MM.1S (cell line): ENCODE results near the gene HOXA13.

Experiments
- EZH2phosphoT487 ChIP-seq: fragments of 300-600 bp; sonication (generic); IDR thresholded peaks from 2 replicates; pipeline ENCODE4 v1.6.1; 2018; ENCODE audit warnings: antibody characterized with exemption, low read length
- TF ChIP-seq, protein P1 (sequence below): fragments of 300-600 bp; sonication (generic); IDR thresholded peaks from 2 replicates; pipeline ENCODE4 v1.5.1; 2016; ENCODE audit warnings: antibody characterized with exemption, low read length, mixed read lengths

DNA sequence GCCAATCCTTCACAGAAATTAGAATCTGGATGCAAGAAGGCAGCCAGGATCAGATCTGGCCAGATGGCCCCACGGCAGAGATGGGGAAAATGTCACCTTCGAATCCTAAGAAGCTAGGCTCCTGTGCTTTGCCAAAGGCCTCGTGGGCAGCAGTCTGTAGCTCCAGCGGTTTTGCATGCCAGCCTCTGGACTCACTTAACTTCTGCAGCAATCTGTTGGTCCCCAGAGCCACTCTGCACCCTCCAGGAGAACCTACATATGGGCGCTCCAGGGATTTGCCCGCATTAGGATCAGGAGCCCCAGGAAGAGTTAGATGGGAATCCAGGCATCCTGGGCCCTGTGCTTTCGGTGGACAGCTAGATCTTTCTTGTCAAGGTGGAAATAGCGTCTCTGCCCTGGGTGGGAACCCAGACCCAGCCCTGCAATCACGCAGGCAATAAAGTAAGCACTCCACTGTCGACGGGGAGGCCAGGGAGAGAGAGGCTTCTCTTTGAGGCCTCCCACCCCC lies 10.1 kb upstream of the HOXA13 start:
- TF ChIP-seq, protein P1, sequence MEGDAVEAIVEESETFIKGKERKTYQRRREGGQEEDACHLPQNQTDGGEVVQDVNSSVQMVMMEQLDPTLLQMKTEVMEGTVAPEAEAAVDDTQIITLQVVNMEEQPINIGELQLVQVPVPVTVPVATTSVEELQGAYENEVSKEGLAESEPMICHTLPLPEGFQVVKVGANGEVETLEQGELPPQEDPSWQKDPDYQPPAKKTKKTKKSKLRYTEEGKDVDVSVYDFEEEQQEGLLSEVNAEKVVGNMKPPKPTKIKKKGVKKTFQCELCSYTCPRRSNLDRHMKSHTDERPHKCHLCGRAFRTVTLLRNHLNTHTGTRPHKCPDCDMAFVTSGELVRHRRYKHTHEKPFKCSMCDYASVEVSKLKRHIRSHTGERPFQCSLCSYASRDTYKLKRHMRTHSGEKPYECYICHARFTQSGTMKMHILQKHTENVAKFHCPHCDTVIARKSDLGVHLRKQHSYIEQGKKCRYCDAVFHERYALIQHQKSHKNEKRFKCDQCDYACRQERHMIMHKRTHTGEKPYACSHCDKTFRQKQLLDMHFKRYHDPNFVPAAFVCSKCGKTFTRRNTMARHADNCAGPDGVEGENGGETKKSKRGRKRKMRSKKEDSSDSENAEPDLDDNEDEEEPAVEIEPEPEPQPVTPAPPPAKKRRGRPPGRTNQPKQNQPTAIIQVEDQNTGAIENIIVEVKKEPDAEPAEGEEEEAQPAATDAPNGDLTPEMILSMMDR: no peak
- TF ChIP-seq EZH2phosphoT487: no peak
